ENCODE results near the gene SH2D1B.

The SH2D1B gene

GRCh38 chr1:162383091-162383490, 28.8 kb downstream of the SH2D1B start:
- TF ChIP-seq CTCF (IDR thresholded peaks at IDR 0.05; ENCODE audit: low read depth, low read length), result no peak
- no peak overlapping the region for H3K4me3 ChIP-seq (ENCODE audit: low read depth, low read length)
- DNase-seq (ENCODE audit: low read depth, low spot score), result no peak
- in situ Hi-C loops (cut with HindIII; ENCODE audit: low sequenced_read_pairs), result no loop called here

- no peak overlapping the region for H3K4me3 ChIP-seq (ENCODE audit: low read depth, low read length)
- no peak for TF ChIP-seq CTCF (IDR thresholded peaks at IDR 0.05; ENCODE audit: low read depth, low read length)
- in situ Hi-C loops (cut with HindIII; ENCODE audit: low sequenced_read_pairs), result no loop called here
- DNase-seq (ENCODE audit: low read depth, low spot score), result no peak
Measured at GRCh38 chr1:162381941-162382750, 29.8 kb downstream of the SH2D1B start.

- in situ Hi-C loops (cut with HindIII; ENCODE audit: low sequenced_read_pairs), result no loop called here
- DNase-seq (ENCODE audit: low read depth, low spot score), result no peak
- TF ChIP-seq CTCF (IDR thresholded peaks at IDR 0.05; ENCODE audit: low read depth, low read length), result no peak
- no peak within 1 kb of the TSS for H3K4me3 ChIP-seq (ENCODE audit: low read depth, low read length)
Measured at GRCh38 chr1:162381383-162381782, 30.6 kb downstream of the SH2D1B start, which contains the start of gene C1orf226. Gene C1orf226 (plus strand): TSS chr1:162381728. CDS start chr1:162381902, 174 bp downstream.

- no peak for DNase-seq (ENCODE audit: low read depth, low spot score)
- H3K4me3 ChIP-seq (ENCODE audit: low read depth, low read length), result no peak overlapping the region
- in situ Hi-C loops (cut with HindIII; ENCODE audit: low sequenced_read_pairs), result no loop called here
- TF ChIP-seq CTCF (IDR thresholded peaks at IDR 0.05; ENCODE audit: low read depth, low read length), result no peak
Measured at GRCh38 chr1:162380061-162380846, 31.7 kb downstream of the SH2D1B start.

GRCh38 chr1:162376691-162377090, 35.2 kb downstream of the SH2D1B start, which contains the start of gene SPATA46:
Gene SPATA46 (minus strand): TSS chr1:162376854. CDS start chr1:162376790, 64 bp downstream.
- in situ Hi-C loops (cut with HindIII; ENCODE audit: low sequenced_read_pairs), result no loop called here
- TF ChIP-seq CTCF (IDR thresholded peaks at IDR 0.05; ENCODE audit: low read depth, low read length), result no peak
- no peak for DNase-seq (ENCODE audit: low read depth, low spot score)
- no peak within 1 kb of the TSS for H3K4me3 ChIP-seq (ENCODE audit: low read depth, low read length)

- no peak for TF ChIP-seq CTCF (IDR thresholded peaks at IDR 0.05; ENCODE audit: low read depth, low read length)
- H3K4me3 ChIP-seq (ENCODE audit: low read depth, low read length), result no peak overlapping the region
- no peak for DNase-seq (ENCODE audit: low read depth, low spot score)
- in situ Hi-C loops (cut with HindIII; ENCODE audit: low sequenced_read_pairs), result no loop called here
Measured at GRCh38 chr1:162375463-162375862, 36.5 kb downstream of the SH2D1B start.

All from astrocyte of the spinal cord (primary cell).